ENCODE measurements around the gene ADRB1.
A peak's percentile ranks its signal among the peaks of the same experiment; 100 is the strongest.

The ADRB1 gene

GRCh38 chr10:114077347-114077746 is 33.7 kb downstream of the ADRB1 start:
- TF ChIP-seq CTCF (IDR thresholded peaks at IDR 0.05; ENCODE audit: low read depth, low read length), result no peak
- H3K27ac ChIP-seq, result no peak overlapping the region
- DNase-seq, result no peak

DNA sequence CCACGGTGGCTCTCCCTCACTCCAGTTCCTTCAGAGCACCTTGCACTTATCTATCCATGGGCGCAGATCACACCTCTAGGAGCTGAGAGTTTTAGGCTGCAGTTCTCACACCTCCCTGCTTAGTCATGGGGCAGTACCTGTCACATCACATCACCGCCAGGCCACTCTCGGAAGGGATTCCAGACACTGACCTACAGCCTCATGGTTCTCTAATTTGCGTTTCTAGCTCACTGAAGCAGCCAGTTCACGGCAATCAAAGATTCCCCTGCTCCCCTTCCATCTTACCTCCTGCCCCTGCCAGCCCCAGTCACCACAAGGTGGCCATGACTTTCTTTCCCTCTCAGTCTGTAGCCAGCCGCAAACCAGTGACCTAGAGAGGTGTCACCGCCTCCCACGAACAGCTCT is 34.2 kb downstream of the ADRB1 start:
- DNase-seq, result no peak
- H3K4me3 ChIP-seq (ENCODE audit: low read depth, low read length), result no peak overlapping the region
- H3K27me3 ChIP-seq (ENCODE audit: insufficient read depth, low read depth, severe bottlenecking), result no peaks in the 10 kb centered on the region
- no peaks in the 10 kb centered on the region for H3K36me3 ChIP-seq
- H3K9me3 ChIP-seq (ENCODE audit: severe bottlenecking), result no peaks in the 10 kb centered on the region
- no peak overlapping the region for H3K27ac ChIP-seq
- TF ChIP-seq CTCF (IDR thresholded peaks at IDR 0.05; ENCODE audit: low read depth, low read length), result 0 out of 2 replicates have a peak, but pooled peaks have one; percentile 1

More at GRCh38 chr10:114077347-114077746, 33.7 kb downstream of the ADRB1 start:
- Histone ChIP-seq H3K4me3 (ENCODE audit: low read depth, low read length) (no peak overlapping the region), H3K36me3 (no peaks in the 10 kb centered on the region), H3K9me3 (ENCODE audit: severe bottlenecking) (no peaks in the 10 kb centered on the region), H3K27me3 (ENCODE audit: insufficient read depth, low read depth, severe bottlenecking) (no peaks in the 10 kb centered on the region)

DNA sequence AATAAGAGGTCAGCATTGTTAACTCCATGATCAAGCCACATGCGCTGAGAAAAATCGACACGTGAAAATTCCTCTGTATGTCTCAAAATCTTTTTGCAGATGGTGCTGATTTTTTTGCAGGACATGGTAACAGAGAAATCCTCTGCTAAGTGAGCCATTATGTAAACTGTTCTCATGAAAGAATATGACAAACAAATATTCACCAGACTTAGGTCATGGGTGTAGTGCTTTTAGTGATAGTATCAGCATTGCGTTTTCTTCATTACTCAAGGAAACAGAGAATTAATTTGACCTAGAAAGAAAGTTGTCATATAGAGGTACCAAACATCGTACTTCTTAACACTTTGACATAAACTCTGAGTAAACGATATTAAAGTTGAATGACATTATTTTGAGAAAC is 34.7 kb downstream of the ADRB1 start:
- no peaks in the 10 kb centered on the region for H3K27me3 ChIP-seq (ENCODE audit: insufficient read depth, low read depth, severe bottlenecking)
- no peak overlapping the region for H3K27ac ChIP-seq
- no peaks in the 10 kb centered on the region for H3K36me3 ChIP-seq
- DNase-seq, result no peak
- H3K4me3 ChIP-seq (ENCODE audit: low read depth, low read length), result no peak overlapping the region
- no peak for TF ChIP-seq CTCF (IDR thresholded peaks at IDR 0.05; ENCODE audit: low read depth, low read length)
- no peaks in the 10 kb centered on the region for H3K9me3 ChIP-seq (ENCODE audit: severe bottlenecking)

GRCh38 chr10:114079421-114079820 is 35.8 kb downstream of the ADRB1 start:
- TF ChIP-seq CTCF (IDR thresholded peaks at IDR 0.05; ENCODE audit: low read depth, low read length), result no peak
- no peak overlapping the region for H3K27ac ChIP-seq
- no peaks in the 10 kb centered on the region for H3K27me3 ChIP-seq (ENCODE audit: insufficient read depth, low read depth, severe bottlenecking)
- H3K9me3 ChIP-seq (ENCODE audit: severe bottlenecking), result no peaks in the 10 kb centered on the region
- DNase-seq, result no peak
- H3K36me3 ChIP-seq, result no peaks in the 10 kb centered on the region
- no peak overlapping the region for H3K4me3 ChIP-seq (ENCODE audit: low read depth, low read length)

DNA sequence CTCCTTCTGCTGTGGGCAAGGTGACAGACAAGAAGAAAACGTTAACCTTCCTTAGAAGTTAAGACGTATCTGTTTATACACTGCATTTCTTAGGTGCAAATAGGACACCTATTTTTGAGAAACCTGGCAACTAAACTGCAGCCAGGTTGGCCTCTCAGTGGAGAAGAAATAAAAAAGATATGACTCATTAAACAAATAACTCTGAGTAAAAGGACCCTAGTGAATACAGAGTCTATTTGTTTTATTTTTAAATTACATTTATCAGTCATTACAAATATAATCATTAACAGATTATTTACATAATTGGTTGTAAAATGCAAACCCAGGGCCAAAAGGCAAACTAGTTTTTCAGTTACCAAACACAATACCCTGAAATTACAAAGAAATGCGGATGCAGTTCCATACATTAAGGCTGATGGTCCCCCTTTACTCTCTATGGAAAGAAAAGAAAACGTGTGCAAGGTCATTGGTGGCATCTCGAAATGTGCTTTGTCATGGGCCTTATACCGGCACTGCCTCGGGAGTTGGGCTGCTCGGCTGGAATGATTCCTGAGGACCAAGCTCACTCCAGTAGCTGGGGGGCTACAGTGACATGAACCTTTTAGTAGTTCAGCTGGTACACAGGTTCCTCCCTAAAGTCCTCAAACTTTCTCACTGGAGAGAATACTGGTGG is 38.4 kb downstream of the ADRB1 start:
- no peak overlapping the region for H3K27ac ChIP-seq
- no peaks in the 10 kb centered on the region for H3K36me3 ChIP-seq
- no peak for TF ChIP-seq CTCF (IDR thresholded peaks at IDR 0.05; ENCODE audit: low read depth, low read length)
- DNase-seq, result no peak
- H3K27me3 ChIP-seq (ENCODE audit: insufficient read depth, low read depth, severe bottlenecking), result no peaks in the 10 kb centered on the region
- H3K4me3 ChIP-seq (ENCODE audit: low read depth, low read length), result no peak overlapping the region
- H3K9me3 ChIP-seq (ENCODE audit: severe bottlenecking), result no peaks in the 10 kb centered on the region

DNA sequence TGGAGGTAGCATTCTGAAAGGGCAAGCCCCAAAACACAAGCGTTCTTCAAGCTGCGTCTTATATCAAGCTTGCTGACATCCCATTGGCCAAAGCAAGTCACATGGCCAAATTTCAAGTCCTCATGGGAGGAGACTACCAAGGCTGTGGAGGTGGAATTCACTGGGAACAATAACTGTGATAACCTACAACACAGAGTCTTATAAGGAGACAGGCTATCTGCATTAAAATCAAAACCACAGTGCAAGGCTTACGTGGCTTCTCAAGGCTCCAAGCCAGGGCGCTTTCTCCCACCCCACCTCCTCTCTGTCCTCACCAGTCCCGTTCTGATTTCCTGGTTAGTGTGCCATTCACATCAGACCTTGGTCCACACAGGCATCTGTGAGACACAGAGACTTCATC is 39.4 kb downstream of the ADRB1 start:
- no peak overlapping the region for H3K4me3 ChIP-seq (ENCODE audit: low read depth, low read length)
- no peaks in the 10 kb centered on the region for H3K27me3 ChIP-seq (ENCODE audit: insufficient read depth, low read depth, severe bottlenecking)
- no peak for DNase-seq
- H3K27ac ChIP-seq, result no peak overlapping the region
- H3K9me3 ChIP-seq (ENCODE audit: severe bottlenecking), result no peaks in the 10 kb centered on the region
- TF ChIP-seq CTCF (IDR thresholded peaks at IDR 0.05; ENCODE audit: low read depth, low read length), result no peak
- no peaks in the 10 kb centered on the region for H3K36me3 ChIP-seq

Measured in WERI-Rb-1 (cell line).